ENCODE results near the gene SCNN1G.
"Not testable (repeated sequence)": the region's sequence is repeated elsewhere in the genome, so short reads cannot be mapped to it uniquely, and the experiment has no call there.

SCNN1G gene

GRCh38 chr16:23229714-23230113 lies 47.2 kb downstream of the SCNN1G start:
- Histone ChIP-seq H3K9ac (ENCODE audit: low read length) (no peak overlapping the region), H3K36me3 (ENCODE audit: control insufficient read depth, low read depth, low read length) (no peaks in the 10 kb centered on the region), H3K27me3 (ENCODE audit: control insufficient read depth, insufficient read depth, low read length) (no peaks in the 10 kb centered on the region), H3K9me3 (ENCODE audit: control insufficient read depth, low read depth, low read length) (no peaks in the 10 kb centered on the region), H3K4me3 (ENCODE audit: low read length) (no peak overlapping the region), H3K27ac (ENCODE audit: low read length) (no peak overlapping the region), H3K4me1 (ENCODE audit: control insufficient read depth, low read depth, low read length) (no peaks in the 10 kb centered on the region)

GRCh38 chr16:23232806-23233205 lies 50.3 kb downstream of the SCNN1G start:
- H3K4me1 ChIP-seq (ENCODE audit: control insufficient read depth, low read depth, low read length), result no peaks in the 10 kb centered on the region
- no peaks in the 10 kb centered on the region for H3K36me3 ChIP-seq (ENCODE audit: control insufficient read depth, low read depth, low read length)
- no peaks in the 10 kb centered on the region for H3K27me3 ChIP-seq (ENCODE audit: control insufficient read depth, insufficient read depth, low read length)
- H3K9me3 ChIP-seq (ENCODE audit: control insufficient read depth, low read depth, low read length), result no peaks in the 10 kb centered on the region
- no peak overlapping the region for H3K27ac ChIP-seq (ENCODE audit: low read length)
- H3K9ac ChIP-seq (ENCODE audit: low read length), result no peak overlapping the region
- no peak overlapping the region for H3K4me3 ChIP-seq (ENCODE audit: low read length)

- Histone ChIP-seq H3K9ac (ENCODE audit: low read length) (no peak overlapping the region), H3K4me1 (ENCODE audit: control insufficient read depth, low read depth, low read length) (no peaks in the 10 kb centered on the region), H3K27me3 (ENCODE audit: control insufficient read depth, insufficient read depth, low read length) (no peaks in the 10 kb centered on the region), H3K9me3 (ENCODE audit: control insufficient read depth, low read depth, low read length) (no peaks in the 10 kb centered on the region), H3K27ac (ENCODE audit: low read length) (no peak overlapping the region), H3K4me3 (ENCODE audit: low read length) (no peak overlapping the region), H3K36me3 (ENCODE audit: control insufficient read depth, low read depth, low read length) (no peaks in the 10 kb centered on the region)
Observed at GRCh38 chr16:23235176-23235575, 52.6 kb downstream of the SCNN1G start.

GRCh38 chr16:23236983-23237382 lies 54.4 kb downstream of the SCNN1G start:
- H3K9ac ChIP-seq (ENCODE audit: low read length), result no peak overlapping the region
- no peak overlapping the region for H3K4me3 ChIP-seq (ENCODE audit: low read length)
- no peaks in the 10 kb centered on the region for H3K9me3 ChIP-seq (ENCODE audit: control insufficient read depth, low read depth, low read length)
- no peaks in the 10 kb centered on the region for H3K27me3 ChIP-seq (ENCODE audit: control insufficient read depth, insufficient read depth, low read length)
- H3K4me1 ChIP-seq (ENCODE audit: control insufficient read depth, low read depth, low read length), result no peaks in the 10 kb centered on the region
- H3K36me3 ChIP-seq (ENCODE audit: control insufficient read depth, low read depth, low read length), result no peaks in the 10 kb centered on the region
- no peak overlapping the region for H3K27ac ChIP-seq (ENCODE audit: low read length)

- no peaks in the 10 kb centered on the region for H3K4me1 ChIP-seq (ENCODE audit: control insufficient read depth, low read depth, low read length)
- no peaks in the 10 kb centered on the region for H3K9me3 ChIP-seq (ENCODE audit: control insufficient read depth, low read depth, low read length)
- no peaks in the 10 kb centered on the region for H3K27me3 ChIP-seq (ENCODE audit: control insufficient read depth, insufficient read depth, low read length)
- H3K4me3 ChIP-seq (ENCODE audit: low read length), result no peak overlapping the region
- H3K27ac ChIP-seq (ENCODE audit: low read length), result no peak overlapping the region
- H3K9ac ChIP-seq (ENCODE audit: low read length), result no peak overlapping the region
- H3K36me3 ChIP-seq (ENCODE audit: control insufficient read depth, low read depth, low read length), result no peaks in the 10 kb centered on the region
Observed at GRCh38 chr16:23240994-23241393, 58.4 kb downstream of the SCNN1G start.

- H3K36me3 ChIP-seq (ENCODE audit: control insufficient read depth, low read depth, low read length), result no peaks in the 10 kb centered on the region
- H3K9ac ChIP-seq (ENCODE audit: low read length), result no peak overlapping the region
- H3K27ac ChIP-seq (ENCODE audit: low read length), result no peak overlapping the region
- H3K27me3 ChIP-seq (ENCODE audit: control insufficient read depth, insufficient read depth, low read length), result no peaks in the 10 kb centered on the region
- no peak overlapping the region for H3K4me3 ChIP-seq (ENCODE audit: low read length)
- H3K9me3 ChIP-seq (ENCODE audit: control insufficient read depth, low read depth, low read length), result no peaks in the 10 kb centered on the region
- no peaks in the 10 kb centered on the region for H3K4me1 ChIP-seq (ENCODE audit: control insufficient read depth, low read depth, low read length)
Observed at GRCh38 chr16:23244122-23244521, 61.6 kb downstream of the SCNN1G start.

GRCh38 chr16:23245268-23245667 lies 62.7 kb downstream of the SCNN1G start:
- Histone ChIP-seq H3K36me3 (ENCODE audit: control insufficient read depth, low read depth, low read length) (no peaks in the 10 kb centered on the region), H3K9me3 (ENCODE audit: control insufficient read depth, low read depth, low read length) (no peaks in the 10 kb centered on the region), H3K9ac (ENCODE audit: low read length) (no peak overlapping the region), H3K4me1 (ENCODE audit: control insufficient read depth, low read depth, low read length) (no peaks in the 10 kb centered on the region), H3K27ac (ENCODE audit: low read length) (no peak overlapping the region), H3K4me3 (ENCODE audit: low read length) (no peak overlapping the region), H3K27me3 (ENCODE audit: control insufficient read depth, insufficient read depth, low read length) (no peaks in the 10 kb centered on the region)

- Histone ChIP-seq H3K27ac (ENCODE audit: low read length) (no peak overlapping the region), H3K9ac (ENCODE audit: low read length) (no peak overlapping the region), H3K9me3 (ENCODE audit: control insufficient read depth, low read depth, low read length) (no peaks in the 10 kb centered on the region), H3K4me3 (ENCODE audit: low read length) (no peak overlapping the region), H3K36me3 (ENCODE audit: control insufficient read depth, low read depth, low read length) (no peaks in the 10 kb centered on the region), H3K4me1 (ENCODE audit: control insufficient read depth, low read depth, low read length) (no peaks in the 10 kb centered on the region), H3K27me3 (ENCODE audit: control insufficient read depth, insufficient read depth, low read length) (no peaks in the 10 kb centered on the region)
Observed at GRCh38 chr16:23248261-23249194, 66.0 kb downstream of the SCNN1G start.

GRCh38 chr16:23249830-23250229 lies 67.3 kb downstream of the SCNN1G start:
- H3K4me3 ChIP-seq (ENCODE audit: low read length), result no peak overlapping the region
- H3K36me3 ChIP-seq (ENCODE audit: control insufficient read depth, low read depth, low read length), result no peaks in the 10 kb centered on the region
- no peaks in the 10 kb centered on the region for H3K27me3 ChIP-seq (ENCODE audit: control insufficient read depth, insufficient read depth, low read length)
- H3K27ac ChIP-seq (ENCODE audit: low read length), result no peak overlapping the region
- H3K4me1 ChIP-seq (ENCODE audit: control insufficient read depth, low read depth, low read length), result no peaks in the 10 kb centered on the region
- H3K9me3 ChIP-seq (ENCODE audit: control insufficient read depth, low read depth, low read length), result no peaks in the 10 kb centered on the region
- H3K9ac ChIP-seq (ENCODE audit: low read length), result no peak overlapping the region

- no peak overlapping the region for H3K4me3 ChIP-seq (ENCODE audit: low read length)
- no peaks in the 10 kb centered on the region for H3K9me3 ChIP-seq (ENCODE audit: control insufficient read depth, low read depth, low read length)
- no peaks in the 10 kb centered on the region for H3K27me3 ChIP-seq (ENCODE audit: control insufficient read depth, insufficient read depth, low read length)
- H3K36me3 ChIP-seq (ENCODE audit: control insufficient read depth, low read depth, low read length), result no peaks in the 10 kb centered on the region
- no peak overlapping the region for H3K27ac ChIP-seq (ENCODE audit: low read length)
- no peak overlapping the region for H3K9ac ChIP-seq (ENCODE audit: low read length)
- H3K4me1 ChIP-seq (ENCODE audit: control insufficient read depth, low read depth, low read length), result no peaks in the 10 kb centered on the region
Observed at GRCh38 chr16:23252310-23252709, 69.8 kb downstream of the SCNN1G start.

- not testable (repeated sequence) for H3K27ac ChIP-seq (ENCODE audit: low read length); H3K36me3 ChIP-seq (ENCODE audit: control insufficient read depth, low read depth, low read length); H3K9me3 ChIP-seq (ENCODE audit: control insufficient read depth, low read depth, low read length); H3K4me3 ChIP-seq (ENCODE audit: low read length); H3K9ac ChIP-seq (ENCODE audit: low read length); H3K4me1 ChIP-seq (ENCODE audit: control insufficient read depth, low read depth, low read length); H3K27me3 ChIP-seq (ENCODE audit: control insufficient read depth, insufficient read depth, low read length)
Observed at GRCh38 chr16:23253650-23254049, 71.1 kb downstream of the SCNN1G start.

GRCh38 chr16:23254338-23254737 lies 71.8 kb downstream of the SCNN1G start:
- Histone ChIP-seq H3K36me3 (ENCODE audit: control insufficient read depth, low read depth, low read length) (no peaks in the 10 kb centered on the region), H3K4me1 (ENCODE audit: control insufficient read depth, low read depth, low read length) (no peaks in the 10 kb centered on the region), H3K4me3 (ENCODE audit: low read length) (no peak overlapping the region), H3K9ac (ENCODE audit: low read length) (no peak overlapping the region), H3K27ac (ENCODE audit: low read length) (no peak overlapping the region), H3K27me3 (ENCODE audit: control insufficient read depth, insufficient read depth, low read length) (no peaks in the 10 kb centered on the region), H3K9me3 (ENCODE audit: control insufficient read depth, low read depth, low read length) (no peaks in the 10 kb centered on the region)

Data from iPS-18a (cell line).